H7 (cell line): ENCODE results near the gene METTL25. TPM values are rescaled to one million over a fixed set of nuclear protein-coding genes. Genes with fewer than 3 reads are reported as not detected.
"Not testable (repeated sequence)": the region's sequence is repeated elsewhere in the genome, so short reads cannot be mapped to it uniquely, and the experiment has no call there.

Source experiments
- DNase-seq: peaks from one replicate; pipeline ENCODE4 v3.0.0; 2012
- H3K27me3 ChIP-seq: 2 replicates; pipeline ENCODE4 v1.6.0; 2011; ENCODE audit warnings: mild to moderate bottlenecking, low read length; ENCODE audit not compliant: control insufficient read depth, insufficient read depth
- H3K36me3 ChIP-seq: replicated peaks from 2 replicates; pipeline ENCODE4 v1.5.1; 2011; ENCODE audit warnings: low read length; ENCODE audit not compliant: control insufficient read depth, insufficient read depth
- H3K4me3 ChIP-seq: 2 replicates; pipeline ENCODE4 v1.5.1; 2011; ENCODE audit warnings: low read depth, mild to moderate bottlenecking, control low read depth, low read length, moderate library complexity; ENCODE audit not compliant: insufficient read depth
- total RNA-seq: library from RNA; depleted of rRNA; stranded (reverse); fragments of >200 nt; shearing (Covaris generic); gene quantifications from 2 replicates; pipeline ENCODE4 v1.2.3, GENCODE V29; 2014; rRNA removed

Gene METTL25, protein sequence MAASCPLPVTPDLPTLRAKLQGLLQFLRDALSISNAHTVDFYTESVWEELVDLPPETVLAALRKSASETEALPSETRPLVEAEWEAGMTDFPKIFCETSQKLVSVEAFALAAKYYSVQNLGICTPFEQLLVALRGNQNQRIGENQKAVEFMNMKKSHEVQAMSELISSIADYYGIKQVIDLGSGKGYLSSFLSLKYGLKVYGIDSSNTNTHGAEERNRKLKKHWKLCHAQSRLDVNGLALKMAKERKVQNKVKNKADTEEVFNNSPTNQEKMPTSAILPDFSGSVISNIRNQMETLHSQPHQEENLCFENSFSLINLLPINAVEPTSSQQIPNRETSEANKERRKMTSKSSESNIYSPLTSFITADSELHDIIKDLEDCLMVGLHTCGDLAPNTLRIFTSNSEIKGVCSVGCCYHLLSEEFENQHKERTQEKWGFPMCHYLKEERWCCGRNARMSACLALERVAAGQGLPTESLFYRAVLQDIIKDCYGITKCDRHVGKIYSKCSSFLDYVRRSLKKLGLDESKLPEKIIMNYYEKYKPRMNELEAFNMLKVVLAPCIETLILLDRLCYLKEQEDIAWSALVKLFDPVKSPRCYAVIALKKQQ
- 4.2 and 6.0 TPM in 2 replicates for total RNA-seq

- peak within 1 kb of the TSS; percentile 71 for H3K4me3 ChIP-seq
- H3K27me3 ChIP-seq, result no peaks in the 10 kb centered on the region
- DNase-seq, result peak; percentile 91
- peaks cover 8% of the 10 kb centered on the region; the same call in 1 of the 2 replicates for H3K36me3 ChIP-seq
Observed at GRCh38 chr12:82358200-82359114, at the start of gene METTL25, which contains the start of gene CCDC59. TSS of gene METTL25 (plus strand) at chr12:82358529. CDS start at chr12:82358566, 37 bp downstream. TSS of gene CCDC59 (minus strand) at chr12:82358387. CDS start at chr12:82358376, 11 bp downstream.

DNA sequence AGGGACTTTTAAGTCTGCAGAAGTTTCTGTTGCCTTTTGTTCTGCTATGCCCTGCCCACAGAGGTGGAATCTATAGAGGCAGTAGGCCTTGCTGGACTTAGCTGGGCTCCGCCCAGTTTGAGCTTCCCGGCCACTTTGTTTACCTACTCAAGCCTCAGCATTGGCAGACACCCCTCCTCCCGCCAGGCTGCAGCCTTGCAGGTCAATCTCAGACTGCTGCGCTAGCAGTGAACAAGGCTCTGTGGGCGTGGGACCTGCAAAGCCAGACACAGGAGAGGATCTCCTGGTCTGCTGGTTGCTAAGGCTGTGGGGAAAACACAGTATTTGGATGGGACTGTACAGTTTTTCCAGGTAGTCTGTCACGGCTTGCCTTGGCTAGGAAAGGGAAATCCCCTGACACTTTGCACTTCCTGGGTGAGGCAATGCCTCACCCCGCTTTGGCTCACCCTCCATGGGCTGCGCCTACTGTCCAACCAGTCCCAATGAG, 43.9 kb upstream of the METTL25 start:
- Histone ChIP-seq H3K27me3 (no peaks in the 10 kb centered on the region), H3K4me3 (peak overlapping the region; percentile 19; the same call in 1 of the 2 replicates), H3K36me3 (no peaks in the 10 kb centered on the region)
- no peak for DNase-seq

- Histone ChIP-seq H3K36me3 (no peaks in the 10 kb centered on the region), H3K27me3 (no peaks in the 10 kb centered on the region), H3K4me3 (no peak overlapping the region)
- DNase-seq, result no peak
Observed at GRCh38 chr12:82319276-82319675, 39.1 kb upstream of the METTL25 start.

GRCh38 chr12:82325540-82326336, 32.6 kb upstream of the METTL25 start:
- no peak overlapping the region for H3K4me3 ChIP-seq
- no peaks in the 10 kb centered on the region for H3K27me3 ChIP-seq
- no peak for DNase-seq
- no peaks in the 10 kb centered on the region for H3K36me3 ChIP-seq

GRCh38 chr12:82326905-82327503, 31.3 kb upstream of the METTL25 start:
- H3K36me3 ChIP-seq, result no peaks in the 10 kb centered on the region
- H3K4me3 ChIP-seq, result no peak overlapping the region
- no peaks in the 10 kb centered on the region for H3K27me3 ChIP-seq
- DNase-seq, result no peak

DNA sequence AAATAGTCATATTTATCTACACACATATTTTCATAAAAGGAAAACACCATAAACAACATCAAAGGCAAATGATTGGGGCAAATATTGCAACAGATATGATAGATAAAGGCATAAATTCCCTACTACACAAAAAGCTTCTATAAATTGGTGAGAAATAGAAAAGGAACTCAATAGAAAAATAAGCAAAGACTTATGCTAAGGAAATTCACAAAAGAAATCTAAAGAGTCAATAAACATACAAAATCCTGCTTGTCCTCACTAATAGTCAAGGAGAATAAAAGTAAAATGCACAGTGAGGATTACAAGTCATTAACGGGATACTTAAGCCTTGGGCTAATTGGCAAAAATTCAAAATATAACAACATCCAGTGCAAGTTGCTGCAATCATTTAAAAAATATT, 30.5 kb upstream of the METTL25 start:
- Histone ChIP-seq H3K36me3 (no peaks in the 10 kb centered on the region), H3K4me3 (no peak overlapping the region), H3K27me3 (no peaks in the 10 kb centered on the region)
- no peak for DNase-seq

- H3K36me3 ChIP-seq, result no peaks in the 10 kb centered on the region
- DNase-seq, result no peak
- H3K27me3 ChIP-seq, result no peaks in the 10 kb centered on the region
- no peak overlapping the region for H3K4me3 ChIP-seq
Observed at GRCh38 chr12:82329508-82329907, 28.8 kb upstream of the METTL25 start.

- no peak for DNase-seq
- Histone ChIP-seq H3K27me3 (no peaks in the 10 kb centered on the region), H3K4me3 (no peak overlapping the region), H3K36me3 (peaks cover 6% of the 10 kb centered on the region; the same call in 1 of the 2 replicates)
Observed at GRCh38 chr12:82350161-82350560, 8.2 kb upstream of the METTL25 start.

DNA sequence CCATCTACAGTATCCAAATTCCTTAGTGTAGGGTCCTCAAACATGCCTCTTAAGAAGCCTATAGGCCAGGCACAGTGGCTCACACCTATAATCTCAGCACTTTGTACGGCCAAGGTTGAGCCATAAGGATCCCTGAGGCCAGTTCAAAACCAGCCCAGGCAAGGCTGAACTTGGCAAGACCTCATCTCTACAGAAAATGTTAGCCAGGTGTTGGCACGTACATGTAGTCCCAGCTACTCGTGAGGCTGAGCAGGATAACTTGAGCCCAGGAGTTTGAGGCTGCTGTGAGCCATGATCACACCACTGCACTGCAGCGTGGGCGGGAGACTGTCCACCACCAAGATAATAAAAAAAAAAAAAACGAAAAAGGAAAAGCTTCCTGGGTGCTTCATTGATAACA, 6.9 kb upstream of the METTL25 start:
- H3K27me3 ChIP-seq, result no peaks in the 10 kb centered on the region
- H3K4me3 ChIP-seq, result no peak overlapping the region
- H3K36me3 ChIP-seq, result peaks cover 9% of the 10 kb centered on the region; the same call in 1 of the 2 replicates
- DNase-seq, result no peak

GRCh38 chr12:82357340-82357739, 989 bp upstream of the METTL25 start:
- no peak for DNase-seq
- Histone ChIP-seq H3K36me3 (peaks cover 11% of the 10 kb centered on the region; the same call in 1 of the 2 replicates), H3K27me3 (no peaks in the 10 kb centered on the region), H3K4me3 (peak overlapping the region; percentile 71)

- DNase-seq, result peak; percentile 13
Observed at GRCh38 chr12:82357845-82358199, 507 bp upstream of the METTL25 start.

GRCh38 chr12:82359115-82359478, 768 bp downstream of the METTL25 start:
- DNase-seq, result peak; percentile 57
- H3K36me3 ChIP-seq, result peaks cover 7% of the 10 kb centered on the region; the same call in 1 of the 2 replicates

More at GRCh38 chr12:82357845-82358199, 507 bp upstream of the METTL25 start:
- Histone ChIP-seq H3K36me3 (peaks cover 9% of the 10 kb centered on the region; the same call in 1 of the 2 replicates), H3K4me3 (peak overlapping the region; percentile 71), H3K27me3 (no peaks in the 10 kb centered on the region)

DNA sequence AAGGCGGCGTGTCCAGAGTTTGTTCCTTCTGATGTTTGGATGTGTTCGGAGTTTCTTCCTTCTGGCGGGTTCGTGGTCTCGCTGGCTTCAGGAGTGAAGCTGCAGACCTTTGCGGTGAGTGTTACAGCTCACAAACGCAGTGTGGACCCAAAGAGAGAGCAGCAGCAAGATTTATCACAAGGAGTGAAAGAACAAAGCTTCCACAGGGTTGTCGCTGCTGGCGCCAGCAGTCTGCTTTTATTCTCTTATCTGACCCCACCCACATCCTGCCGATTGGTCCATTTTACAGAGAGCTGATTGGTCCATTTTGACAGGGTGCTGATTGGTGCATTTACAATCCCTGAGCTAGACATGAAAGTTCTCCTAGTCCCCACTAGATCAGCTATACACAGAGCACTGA, 2.5 kb downstream of the METTL25 start:
- not testable (repeated sequence) for H3K4me3 ChIP-seq, DNase-seq, H3K27me3 ChIP-seq, H3K36me3 ChIP-seq

More at GRCh38 chr12:82359115-82359478, 768 bp downstream of the METTL25 start:
- Histone ChIP-seq H3K4me3 (peak overlapping the region; percentile 35), H3K27me3 (no peaks in the 10 kb centered on the region)
